HepG2 (cell line): ENCODE data around the gene RCAN2. TPM values are rescaled to one million over a fixed set of nuclear protein-coding genes. Genes with fewer than 3 reads are reported as not detected.

Experiments
- ATAC-seq: fragments of 200-7000 bp; cut with Tn5 transposase; 3 replicates; pipeline ENCODE4 v1.9.1; 2020; ENCODE audit warnings: mild to moderate bottlenecking, moderate library complexity
- BruUV-seq: library from RNA; stranded (reverse); fragments of 400-500 nt; replicated peaks from 2 replicates; lab custom pipeline; 2021; lab: Mats Ljungman, UMichigan
- CTCF ChIA-PET: fragments of 300-600 bp; formaldehyde crosslinking; extraction: SDS; loops from one replicate; lab custom pipeline; 2021; ENCODE audit warnings: low total read pairs, inconsistent platforms, low intra/inter-chr PET ratio; lab: Yijun Ruan, JAX
- POLR2A ChIA-PET: fragments of 350-600 bp; sonication (Branson Sonifier 250); formaldehyde crosslinking; loops from one replicate; lab custom pipeline; 2020; ENCODE audit warnings: antibody characterized with exemption, inconsistent platforms; lab: Yijun Ruan, JAX
- DNase-seq: peaks from one replicate; pipeline ENCODE4 v3.0.0-alpha.2; 2015; ENCODE audit warnings: low spot score
- FAIRE-seq: peaks from 3 replicates; lab custom pipeline; 2011; peaks lifted over from hg19 to GRCh38; lab: Jason Lieb, UNC
- H2AFZ ChIP-seq: one replicate; pipeline ENCODE4 v1.6.1; 2011; ENCODE audit warnings: low read length, inconsistent platforms
- H3K27ac ChIP-seq: fragments of 300-600 bp; 3 replicates; pipeline ENCODE4 v1.8.0; 2011; ENCODE audit warnings: mixed run types, mild to moderate bottlenecking, mixed read lengths, low read length, inconsistent platforms; ENCODE audit not compliant: insufficient read depth; ENCODE audit errors: extremely low read length
- H3K27me3 ChIP-seq, 2 experiments: fragments of 200-600 bp in 1 of 2; 2 replicates in 1 of 2; 3 replicates in 1 of 2; pipeline versions ENCODE4 v1.6.0 to v1.8.0; 2011; ENCODE audit warnings: low read length in 2 of 2, mild to moderate bottlenecking in 2 of 2, moderate library complexity in 2 of 2, inconsistent platforms in 1 of 2; ENCODE audit not compliant: insufficient read depth in 2 of 2, control insufficient read depth in 1 of 2
- H3K36me3 ChIP-seq, 2 experiments: fragments of 200-600 bp in 1 of 2; replicated peaks in 1 of 2; 2 replicates in 1 of 2; 3 replicates in 1 of 2; pipeline versions ENCODE4 v1.5.1 to v1.8.0; 2011; ENCODE audit warnings: low read length in 2 of 2, inconsistent platforms in 1 of 2; ENCODE audit not compliant: insufficient read depth in 2 of 2, control insufficient read depth in 1 of 2
- H3K4me1 ChIP-seq: 2 replicates; pipeline ENCODE4 v1.5.1; 2012; ENCODE audit warnings: low read length, inconsistent platforms; ENCODE audit not compliant: insufficient read depth
- H3K4me2 ChIP-seq: 2 replicates; pipeline ENCODE4 v1.6.0; 2011; ENCODE audit warnings: low read depth, low read length, inconsistent platforms
- H3K4me3 ChIP-seq, 3 experiments: fragments of 200-600 bp in 1 of 3; sonication (generic), shearing (Covaris generic) in 1 of 3; replicated peaks in 1 of 3; 2 replicates each; pipeline ENCODE4 v1.5.1; 2011 to 2016; ENCODE audit warnings: low read length in 3 of 3, inconsistent platforms in 2 of 3, low read depth in 2 of 3, mild to moderate bottlenecking in 2 of 3, control low read depth in 1 of 3, mixed read lengths in 1 of 3; ENCODE audit not compliant: insufficient read depth in 1 of 3
- H3K79me2 ChIP-seq: one replicate; pipeline ENCODE4 v1.6.1; 2011; ENCODE audit warnings: low read length, inconsistent platforms; ENCODE audit not compliant: insufficient read depth
- H3K9ac ChIP-seq: 2 replicates; pipeline ENCODE4 v1.6.0; 2011; ENCODE audit warnings: mild to moderate bottlenecking, low read depth, low read length, inconsistent platforms; ENCODE audit not compliant: insufficient read depth
- H3K9me3 ChIP-seq: 2 replicates; pipeline ENCODE4 v1.5.1; 2012; ENCODE audit warnings: mild to moderate bottlenecking, low read length
- H4K20me1 ChIP-seq: 2 replicates; pipeline ENCODE4 v1.6.0; 2011; ENCODE audit warnings: inconsistent platforms, mild to moderate bottlenecking, low read length, moderate library complexity; ENCODE audit not compliant: insufficient read depth
- TAF15 ChIP-seq: fragments of 200-400 bp; formaldehyde crosslinking; IDR thresholded peaks from one replicate; pipeline ENCODE4 v1.6.1; 2018; ENCODE audit warnings: mild to moderate bottlenecking, low read depth, low read length; ENCODE audit not compliant: poor library complexity, severe bottlenecking
- YEATS4 ChIP-seq: sonication (generic); formaldehyde crosslinking; IDR thresholded peaks from 2 replicates; pipeline ENCODE4 v1.4.0; 2020; ENCODE audit warnings: missing genetic modification reagents, borderline replicate concordance
- ZBTB7A ChIP-seq: sonication (generic); formaldehyde crosslinking; IDR thresholded peaks from 2 replicates; pipeline ENCODE4 v1.8.0; 2022; ENCODE audit warnings: mild to moderate bottlenecking, missing genetic modification reagents
- ZNF101 ChIP-seq: sonication (generic); formaldehyde crosslinking; IDR thresholded peaks from 2 replicates; pipeline ENCODE4 v1.4.0; 2020; ENCODE audit warnings: mild to moderate bottlenecking, low read depth, missing genetic modification reagents, borderline replicate concordance
- ZNF530 ChIP-seq: sonication (generic); formaldehyde crosslinking; IDR thresholded peaks from 2 replicates; pipeline ENCODE4 v1.5.0; 2020; ENCODE audit warnings: low read depth, mild to moderate bottlenecking, missing genetic modification reagents
- WGBS: methylation state at CpG from one replicate; pipeline ENCODE4 v1.1.6; 2017; ENCODE audit warnings: low lambda C conversion rate; 5-methylcytosine and 5-hydroxymethylcytosine counted together
- in situ Hi-C: cut with HindIII; loops from 2 replicates; pipeline ENCODE4 v1.10.0; 2017; ENCODE audit warnings: low pct_unique_long_range_greater_than_20kb; ENCODE audit not compliant: extremely low pct_ligation_motif_present
- intact Hi-C: fragments of 100-400 bp; cut with micrococcal nuclease; formaldehyde crosslinking; loops from one replicate; pipeline ENCODE4 v1.10.0; 2022; ENCODE audit not compliant: unreplicated experiment
- polyA plus RNA-seq, 8 experiments: library from polyadenylated mRNA; depleted of rRNA in 3 of 8; stranded (reverse) in 7 of 8; unstranded in 1 of 8; fragments of >200 nt; fragmentation: Illumina TruSeq in 4 of 8; extraction: Trizol in 4 of 8; gene quantifications; 2 replicates each; pipeline versions ENCODE4 v1.2.1 to v1.2.3, GENCODE V29; 2011 to 2016; ENCODE audit warnings: low read depth in 4 of 8, missing spikeins in 1 of 8, mixed read lengths in 1 of 8; ENCODE audit not compliant: insufficient read depth in 1 of 8
- total RNA-seq, 5 experiments: library from RNA; depleted of rRNA; stranded (reverse); fragments of >200 nt; fragmentation: Illumina TruSeq; extraction: Trizol; gene quantifications; 2 replicates each; pipeline ENCODE4 v1.2.3, GENCODE V29; 2016; ENCODE audit warnings: low read depth in 1 of 5
- TF ChIP-seq, protein P1 (sequence below): sonication (generic); formaldehyde crosslinking; IDR thresholded peaks from 2 replicates; pipeline ENCODE4 v1.8.1; 2023; ENCODE audit warnings: mild to moderate bottlenecking, inconsistent platforms, moderate library complexity, missing genetic modification reagents, borderline replicate concordance
- TF ChIP-seq, protein P2 (sequence below): sonication (generic); formaldehyde crosslinking; conservative IDR thresholded peaks from 2 replicates; pipeline ENCODE4 v1.4.0; 2020; ENCODE audit warnings: missing genetic modification reagents

The RCAN2 gene
- total and polyA plus RNA-seq, 2 of the 13 experiments (the other 11 are each of a cell fraction or from before 2014, with no cell fraction given): not detected

DNA sequence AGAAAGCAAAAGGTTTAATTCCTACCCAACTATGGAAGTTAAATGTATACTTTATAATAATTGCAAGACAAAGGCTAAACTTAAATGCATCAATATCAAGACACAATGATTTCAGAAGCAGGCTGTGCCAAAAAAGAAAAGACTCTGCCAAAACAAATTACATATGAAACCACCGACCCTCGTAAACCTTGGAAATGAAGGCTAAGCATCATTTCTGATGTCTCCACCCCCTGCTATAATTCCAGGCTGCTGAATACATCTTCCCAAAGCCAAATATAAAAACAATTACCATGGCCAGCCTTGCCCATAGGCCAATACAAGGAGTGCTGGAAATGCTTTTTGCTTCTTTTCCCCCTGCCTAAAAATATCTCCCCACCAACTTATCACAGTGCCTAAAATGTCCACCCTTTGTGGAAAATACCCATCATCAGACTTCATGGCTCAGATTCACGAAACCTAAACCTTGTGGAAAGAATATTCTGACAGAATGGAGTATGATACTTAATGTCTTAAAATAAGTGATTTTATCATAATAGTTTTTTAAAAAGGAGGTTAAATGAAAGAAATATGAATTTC lies 37.4 kb downstream of the RCAN2 start (continued):
- TF ChIP-seq, protein P1, sequence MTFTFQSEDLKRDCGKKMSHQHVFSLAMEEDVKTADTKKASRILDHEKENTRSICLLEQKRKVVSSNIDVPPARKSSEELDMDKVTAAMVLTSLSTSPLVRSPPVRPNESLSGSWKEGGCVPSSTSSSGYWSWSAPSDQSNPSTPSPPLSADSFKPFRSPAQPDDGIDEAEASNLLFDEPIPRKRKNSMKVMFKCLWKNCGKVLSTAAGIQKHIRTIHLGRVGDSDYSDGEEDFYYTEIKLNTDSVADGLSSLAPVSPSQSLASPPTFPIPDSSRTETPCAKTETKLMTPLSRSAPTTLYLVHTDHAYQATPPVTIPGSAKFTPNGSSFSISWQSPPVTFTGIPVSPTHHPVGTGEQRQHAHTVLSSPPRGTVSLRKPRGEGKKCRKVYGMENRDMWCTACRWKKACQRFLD (CRISPR knock-in tag): no peak
- TF ChIP-seq, protein P2, sequence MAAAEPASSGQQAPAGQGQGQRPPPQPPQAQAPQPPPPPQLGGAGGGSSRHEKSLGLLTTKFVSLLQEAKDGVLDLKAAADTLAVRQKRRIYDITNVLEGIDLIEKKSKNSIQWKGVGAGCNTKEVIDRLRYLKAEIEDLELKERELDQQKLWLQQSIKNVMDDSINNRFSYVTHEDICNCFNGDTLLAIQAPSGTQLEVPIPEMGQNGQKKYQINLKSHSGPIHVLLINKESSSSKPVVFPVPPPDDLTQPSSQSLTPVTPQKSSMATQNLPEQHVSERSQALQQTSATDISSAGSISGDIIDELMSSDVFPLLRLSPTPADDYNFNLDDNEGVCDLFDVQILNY (CRISPR knock-in tag): no peak

DNA sequence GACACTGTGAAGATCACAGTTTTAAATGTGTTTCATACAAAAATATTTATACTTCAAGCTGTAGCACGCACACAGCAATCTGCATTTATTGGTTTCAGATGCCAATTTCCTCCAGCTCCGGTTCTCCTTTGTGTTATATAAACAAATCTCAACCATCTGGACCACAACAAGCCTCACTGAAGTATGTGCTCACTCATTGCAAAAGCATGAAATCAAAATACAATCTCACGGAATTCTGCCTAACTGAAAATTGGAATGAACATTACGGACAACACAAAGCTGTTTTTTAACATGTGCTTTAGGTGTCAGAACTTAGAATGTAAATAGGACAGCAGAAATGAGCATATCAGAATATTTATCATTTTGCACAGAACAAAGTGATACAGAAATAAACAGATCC lies 38.0 kb downstream of the RCAN2 start:
- H3K4me2 ChIP-seq: no peak overlapping the region
- WGBS: 19% methylated on average over 4 of the region's 4 CpGs
- BruUV-seq: no TSS peak
- no peaks in the 10 kb centered on the region for H3K79me2 ChIP-seq
- no peak for ATAC-seq
- no peak overlapping the region for H2AFZ ChIP-seq
- POLR2A ChIA-PET: no interaction called here
- H3K27ac ChIP-seq: no peak overlapping the region
- H3K4me3 ChIP-seq: no peak overlapping the region
- no peak for DNase-seq
- no peaks in the 10 kb centered on the region for H3K27me3 ChIP-seq
- H4K20me1 ChIP-seq: no peaks in the 10 kb centered on the region
- intact Hi-C loops: no loop called here
- in situ Hi-C loops: no loop called here
- TF ChIP-seq ZBTB7A (no peak), ZNF101 (CRISPR knock-in tag) (no peak), YEATS4 (CRISPR knock-in tag) (no peak), TAF15 (no peak), ZNF530 (CRISPR knock-in tag) (no peak)
- FAIRE-seq: no peak
- no peaks in the 10 kb centered on the region for H3K36me3 ChIP-seq
- H3K9me3 ChIP-seq: no peaks in the 10 kb centered on the region; the same call in 1 of the 2 replicates
- no peaks in the 10 kb centered on the region for H3K4me1 ChIP-seq
- CTCF ChIA-PET: no interaction called here
- no peak overlapping the region for H3K9ac ChIP-seq
